22Rv1 (cell line): Measurements from ENCODE around the gene DENND10.

Experiments used
- ZFX ChIP-seq: fragments of 450-650 bp; IDR thresholded peaks from 2 replicates; pipeline ENCODE4 v1.6.1; 2017; ENCODE audit warnings: antibody characterized with exemption, borderline replicate concordance
- TF ChIP-seq, protein P1 (sequence below): fragments of 450-650 bp; IDR thresholded peaks from 2 replicates; pipeline ENCODE4 v1.5.1; 2017; ENCODE audit warnings: mild to moderate bottlenecking

- TF ChIP-seq, protein P1, sequence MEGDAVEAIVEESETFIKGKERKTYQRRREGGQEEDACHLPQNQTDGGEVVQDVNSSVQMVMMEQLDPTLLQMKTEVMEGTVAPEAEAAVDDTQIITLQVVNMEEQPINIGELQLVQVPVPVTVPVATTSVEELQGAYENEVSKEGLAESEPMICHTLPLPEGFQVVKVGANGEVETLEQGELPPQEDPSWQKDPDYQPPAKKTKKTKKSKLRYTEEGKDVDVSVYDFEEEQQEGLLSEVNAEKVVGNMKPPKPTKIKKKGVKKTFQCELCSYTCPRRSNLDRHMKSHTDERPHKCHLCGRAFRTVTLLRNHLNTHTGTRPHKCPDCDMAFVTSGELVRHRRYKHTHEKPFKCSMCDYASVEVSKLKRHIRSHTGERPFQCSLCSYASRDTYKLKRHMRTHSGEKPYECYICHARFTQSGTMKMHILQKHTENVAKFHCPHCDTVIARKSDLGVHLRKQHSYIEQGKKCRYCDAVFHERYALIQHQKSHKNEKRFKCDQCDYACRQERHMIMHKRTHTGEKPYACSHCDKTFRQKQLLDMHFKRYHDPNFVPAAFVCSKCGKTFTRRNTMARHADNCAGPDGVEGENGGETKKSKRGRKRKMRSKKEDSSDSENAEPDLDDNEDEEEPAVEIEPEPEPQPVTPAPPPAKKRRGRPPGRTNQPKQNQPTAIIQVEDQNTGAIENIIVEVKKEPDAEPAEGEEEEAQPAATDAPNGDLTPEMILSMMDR: no peak
- TF ChIP-seq ZFX: no peak
Measured at GRCh38 chr10:119140603-119141245, 36.8 kb downstream of the DENND10 start.
